Activated T-helper 17 cell treated with anti-CD3 and anti-CD28 coated beads, Interleukin-2, amount 50 U/mL, for 72 hours (primary cell): ENCODE data around the gene SKOR1. TPM values are rescaled to one million over a fixed set of nuclear protein-coding genes. Genes with fewer than 3 reads are reported as not detected.

Experiments
- ATAC-seq: fragments of 150-1000 bp; cut with Tn5 transposase; replicated peaks from 2 replicates; pipeline ENCODE4 v1.10.0; 2021; ENCODE audit warnings: mild to moderate bottlenecking, moderate library complexity
- H3K27ac Mint-ChIP-seq: one replicate; pipeline ENCODE4 v1.8.0; 2022; ENCODE audit warnings: mixed read lengths
- H3K27me3 Mint-ChIP-seq: one replicate; pipeline ENCODE4 v1.8.0; 2022; ENCODE audit warnings: mixed read lengths
- H3K36me3 Mint-ChIP-seq: one replicate; pipeline ENCODE4 v1.8.0; 2022; ENCODE audit warnings: low read depth, mild to moderate bottlenecking, mixed read lengths
- H3K4me1 Mint-ChIP-seq: one replicate; pipeline ENCODE4 v1.8.0; 2022; ENCODE audit warnings: mixed read lengths
- H3K4me3 Mint-ChIP-seq: one replicate; pipeline ENCODE4 v1.8.0; 2022; ENCODE audit warnings: mild to moderate bottlenecking, mixed read lengths
- H3K9me3 Mint-ChIP-seq: one replicate; pipeline ENCODE4 v1.8.0; 2022; ENCODE audit warnings: mixed read lengths
- total RNA-seq, 2 donors: library from RNA; stranded (reverse); gene quantifications; one replicate each; pipeline ENCODE4 v1.2.3, GENCODE V29; 2022

SKOR1 gene
- total RNA-seq, 2 donors from 2014 or later: 0.08 to 0.13 TPM

- Mint-ChIP-seq H3K36me3 (no peaks in the 10 kb centered on the region), H3K27ac (no peak overlapping the region), H3K4me3 (no peak overlapping the region), H3K27me3 (peaks cover 9% of the 10 kb centered on the region), H3K9me3 (no peaks in the 10 kb centered on the region), H3K4me1 (peaks cover 9% of the 10 kb centered on the region)
- ATAC-seq: no peak
Measured at GRCh38 chr15:67859331-67859946, 34.1 kb downstream of the SKOR1 start.

- Mint-ChIP-seq H3K4me1 (peaks cover 4% of the 10 kb centered on the region), H3K27me3 (peaks cover 17% of the 10 kb centered on the region), H3K4me3 (no peak overlapping the region), H3K36me3 (no peaks in the 10 kb centered on the region), H3K27ac (no peak overlapping the region), H3K9me3 (no peaks in the 10 kb centered on the region)
- no peak for ATAC-seq
Measured at GRCh38 chr15:67861983-67862382, 36.7 kb downstream of the SKOR1 start.

- no peak for ATAC-seq
- Mint-ChIP-seq H3K4me1 (peaks cover 4% of the 10 kb centered on the region), H3K27ac (no peak overlapping the region), H3K9me3 (no peaks in the 10 kb centered on the region), H3K4me3 (peak overlapping the region; percentile 52), H3K36me3 (no peaks in the 10 kb centered on the region), H3K27me3 (peaks cover 17% of the 10 kb centered on the region)
Measured at GRCh38 chr15:67862750-67863441, 37.6 kb downstream of the SKOR1 start.

GRCh38 chr15:67863442-67863987 is 38.2 kb downstream of the SKOR1 start:
- peak; percentile 99 for ATAC-seq
- H3K27me3 Mint-ChIP-seq: peaks cover 17% of the 10 kb centered on the region
- peak overlapping the region; percentile 52 for H3K4me3 Mint-ChIP-seq
- peaks cover 4% of the 10 kb centered on the region for H3K4me1 Mint-ChIP-seq
- H3K36me3 Mint-ChIP-seq: no peaks in the 10 kb centered on the region
- H3K27ac Mint-ChIP-seq: no peak overlapping the region
- no peaks in the 10 kb centered on the region for H3K9me3 Mint-ChIP-seq

GRCh38 chr15:67865331-67865730 is 40.0 kb downstream of the SKOR1 start:
- peaks cover 21% of the 10 kb centered on the region for H3K27me3 Mint-ChIP-seq
- no peak overlapping the region for H3K4me3 Mint-ChIP-seq
- H3K4me1 Mint-ChIP-seq: peaks cover 4% of the 10 kb centered on the region
- no peaks in the 10 kb centered on the region for H3K36me3 Mint-ChIP-seq
- H3K27ac Mint-ChIP-seq: no peak overlapping the region
- ATAC-seq: no peak
- no peaks in the 10 kb centered on the region for H3K9me3 Mint-ChIP-seq

GRCh38 chr15:67865766-67866165 is 40.5 kb downstream of the SKOR1 start:
- peaks cover 4% of the 10 kb centered on the region for H3K4me1 Mint-ChIP-seq
- H3K27me3 Mint-ChIP-seq: peaks cover 22% of the 10 kb centered on the region
- H3K36me3 Mint-ChIP-seq: no peaks in the 10 kb centered on the region
- peaks cover 1% of the 10 kb centered on the region for H3K9me3 Mint-ChIP-seq
- no peak for ATAC-seq
- no peak overlapping the region for H3K4me3 Mint-ChIP-seq
- no peak overlapping the region for H3K27ac Mint-ChIP-seq

DNA sequence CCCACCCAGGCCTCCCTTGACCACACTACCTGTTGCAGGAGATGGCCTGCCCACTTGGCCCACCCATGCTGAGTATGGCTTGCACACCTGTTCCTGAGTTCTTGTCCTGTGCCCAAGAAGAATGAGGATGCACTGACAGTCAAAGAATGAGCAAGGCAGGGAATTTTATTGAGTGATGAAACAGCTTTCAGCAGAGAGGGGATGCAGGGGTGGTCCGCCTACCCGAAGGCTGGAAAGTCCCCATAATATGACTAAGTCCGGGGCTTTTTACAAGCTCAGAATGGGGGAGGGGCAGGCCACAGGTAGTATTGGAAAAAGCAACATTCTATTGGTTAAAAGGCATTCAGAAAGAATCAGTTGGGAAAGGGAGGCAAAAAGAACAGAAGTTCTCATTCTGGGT is 44.4 kb downstream of the SKOR1 start:
- H3K36me3 Mint-ChIP-seq: no peaks in the 10 kb centered on the region
- no peaks in the 10 kb centered on the region for H3K4me1 Mint-ChIP-seq
- H3K27ac Mint-ChIP-seq: no peak overlapping the region
- H3K27me3 Mint-ChIP-seq: peaks cover 29% of the 10 kb centered on the region
- H3K9me3 Mint-ChIP-seq: peaks cover 14% of the 10 kb centered on the region
- ATAC-seq: no peak
- H3K4me3 Mint-ChIP-seq: no peak overlapping the region

- peaks cover 27% of the 10 kb centered on the region for H3K27me3 Mint-ChIP-seq
- no peaks in the 10 kb centered on the region for H3K36me3 Mint-ChIP-seq
- ATAC-seq: no peak
- peaks cover 14% of the 10 kb centered on the region for H3K9me3 Mint-ChIP-seq
- H3K4me1 Mint-ChIP-seq: no peaks in the 10 kb centered on the region
- no peak overlapping the region for H3K27ac Mint-ChIP-seq
- no peak overlapping the region for H3K4me3 Mint-ChIP-seq
Measured at GRCh38 chr15:67870868-67871408, 45.6 kb downstream of the SKOR1 start.

DNA sequence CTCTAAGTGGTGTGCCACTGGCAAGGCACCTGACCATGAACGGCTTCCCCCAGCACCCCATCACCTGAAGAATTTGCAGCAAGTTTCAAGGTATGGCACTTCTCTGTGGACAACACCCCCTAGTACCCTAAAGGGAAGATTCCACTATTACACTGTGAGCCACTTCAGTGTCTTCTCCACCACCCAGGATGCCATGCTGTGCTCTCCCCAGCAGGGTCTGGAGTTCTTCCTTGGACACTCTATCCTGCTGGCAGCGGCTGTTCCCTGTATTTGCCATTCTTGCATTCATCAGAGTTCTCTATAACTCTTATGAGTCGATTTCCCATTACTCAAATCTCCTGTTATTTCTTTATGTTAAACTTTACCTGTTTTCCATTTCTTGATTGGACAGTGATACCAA is 48.5 kb downstream of the SKOR1 start:
- no peak for ATAC-seq
- peaks cover 27% of the 10 kb centered on the region for H3K27me3 Mint-ChIP-seq

DNA sequence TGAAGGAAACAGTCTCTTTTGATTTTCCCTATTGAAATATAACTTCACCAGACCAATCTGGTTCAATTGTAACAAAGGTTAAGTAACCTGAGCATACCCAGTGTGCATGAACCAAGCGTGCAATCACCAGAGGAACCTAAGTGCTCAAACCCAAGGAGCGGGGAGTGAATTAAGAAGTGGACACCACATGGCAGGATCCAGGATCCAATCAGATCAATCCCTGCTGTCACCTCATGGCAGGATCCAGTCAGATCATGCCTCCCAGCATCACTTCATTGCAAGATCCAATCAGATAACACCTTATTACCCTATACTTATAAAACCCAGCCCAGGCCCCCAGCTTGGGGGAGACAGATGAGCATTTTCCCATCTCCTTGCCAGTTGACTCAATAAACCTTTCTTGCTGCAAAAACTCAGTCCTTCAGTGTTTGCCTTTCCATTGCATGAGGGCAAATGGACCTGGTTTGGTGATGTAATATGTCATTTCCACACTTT is 53.5 kb downstream of the SKOR1 start:
- peaks cover 3% of the 10 kb centered on the region for H3K9me3 Mint-ChIP-seq
- no peaks in the 10 kb centered on the region for H3K36me3 Mint-ChIP-seq
- no peaks in the 10 kb centered on the region for H3K4me1 Mint-ChIP-seq
- peaks cover 12% of the 10 kb centered on the region for H3K27me3 Mint-ChIP-seq
- H3K4me3 Mint-ChIP-seq: no peak overlapping the region
- H3K27ac Mint-ChIP-seq: no peak overlapping the region
- ATAC-seq: no peak

More for the DNA sequence above, 48.5 kb downstream of the SKOR1 start:
- Mint-ChIP-seq H3K4me3 (no peak overlapping the region), H3K4me1 (no peaks in the 10 kb centered on the region), H3K27ac (no peak overlapping the region), H3K36me3 (no peaks in the 10 kb centered on the region), H3K9me3 (peaks cover 14% of the 10 kb centered on the region)

- H3K9me3 Mint-ChIP-seq: no peaks in the 10 kb centered on the region
- no peak overlapping the region for H3K4me3 Mint-ChIP-seq
- H3K4me1 Mint-ChIP-seq: no peaks in the 10 kb centered on the region
- no peak for ATAC-seq
- no peak overlapping the region for H3K27ac Mint-ChIP-seq
- H3K36me3 Mint-ChIP-seq: no peaks in the 10 kb centered on the region
- peaks cover 9% of the 10 kb centered on the region for H3K27me3 Mint-ChIP-seq
Measured at GRCh38 chr15:67879440-67880129, 54.3 kb downstream of the SKOR1 start.

- H3K27ac Mint-ChIP-seq: no peak overlapping the region
- ATAC-seq: no peak
- no peaks in the 10 kb centered on the region for H3K36me3 Mint-ChIP-seq
- H3K9me3 Mint-ChIP-seq: no peaks in the 10 kb centered on the region
- H3K4me1 Mint-ChIP-seq: no peaks in the 10 kb centered on the region
- H3K27me3 Mint-ChIP-seq: peaks cover 14% of the 10 kb centered on the region
- no peak overlapping the region for H3K4me3 Mint-ChIP-seq
Measured at GRCh38 chr15:67880651-67881182, 55.4 kb downstream of the SKOR1 start.

DNA sequence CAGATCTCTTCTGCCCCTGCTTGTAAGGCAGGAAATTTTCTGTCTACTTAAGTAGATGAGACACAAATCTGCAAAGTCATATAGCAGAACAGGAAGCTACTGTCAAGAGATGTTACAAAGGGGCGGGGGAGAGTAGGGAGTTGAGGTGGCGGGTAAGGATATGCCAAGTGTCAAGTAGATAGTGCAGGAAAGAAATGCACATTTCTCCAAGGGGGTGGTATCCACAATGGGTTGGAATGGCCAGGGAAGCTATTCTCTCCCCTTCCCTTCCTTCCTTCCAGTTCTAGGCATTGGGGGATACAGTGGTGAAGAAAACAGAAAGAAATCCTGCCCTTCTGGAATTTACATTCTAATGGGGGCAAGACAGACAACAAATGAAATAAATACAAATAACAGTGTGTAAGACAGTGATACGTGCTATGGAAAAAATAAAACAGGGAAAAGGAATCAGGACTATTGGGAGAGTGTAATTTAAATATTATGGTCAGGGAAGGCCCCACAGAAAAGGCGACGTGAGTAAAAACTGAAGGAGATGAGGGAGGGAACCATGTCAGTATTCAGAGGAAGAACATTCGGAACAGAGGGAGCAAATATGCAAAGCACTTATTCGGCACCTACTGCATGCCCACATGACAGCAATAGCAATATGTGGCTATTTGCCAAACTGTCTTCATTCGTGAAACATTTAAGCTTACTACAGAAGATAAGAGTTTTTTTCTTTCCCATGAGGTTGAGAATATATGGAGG is 57.4 kb downstream of the SKOR1 start:
- Mint-ChIP-seq H3K9me3 (no peaks in the 10 kb centered on the region), H3K4me3 (no peak overlapping the region), H3K27ac (no peak overlapping the region), H3K36me3 (no peaks in the 10 kb centered on the region), H3K27me3 (peaks cover 11% of the 10 kb centered on the region), H3K4me1 (no peaks in the 10 kb centered on the region)
- ATAC-seq: no peak
